Vagina (tissue), 2 donors: ENCODE data around the gene FGF1.

Source experiments
- CTCF ChIP-seq, 3 experiments: fragments of 450-650 bp in 2 of 3; fragments of 200-600 bp in 1 of 3; sonication (generic) in 1 of 3; IDR thresholded peaks; one replicate each; pipeline ENCODE4 v1.5.1; 2017 to 2019; ENCODE audit warnings: antibody characterized with exemption in 3 of 3, mild to moderate bottlenecking in 2 of 3, moderate library complexity in 2 of 3
- POLR2AphosphoS5 ChIP-seq, 2 donors: sonication (generic); formaldehyde crosslinking; IDR thresholded peaks; one replicate each; pipeline ENCODE4 v1.9.0; 2017; ENCODE audit warnings: antibody characterized with exemption in 2 of 2, mild to moderate bottlenecking in 2 of 2, low read depth in 1 of 2; ENCODE audit not compliant: insufficient read depth in 1 of 2

DNA sequence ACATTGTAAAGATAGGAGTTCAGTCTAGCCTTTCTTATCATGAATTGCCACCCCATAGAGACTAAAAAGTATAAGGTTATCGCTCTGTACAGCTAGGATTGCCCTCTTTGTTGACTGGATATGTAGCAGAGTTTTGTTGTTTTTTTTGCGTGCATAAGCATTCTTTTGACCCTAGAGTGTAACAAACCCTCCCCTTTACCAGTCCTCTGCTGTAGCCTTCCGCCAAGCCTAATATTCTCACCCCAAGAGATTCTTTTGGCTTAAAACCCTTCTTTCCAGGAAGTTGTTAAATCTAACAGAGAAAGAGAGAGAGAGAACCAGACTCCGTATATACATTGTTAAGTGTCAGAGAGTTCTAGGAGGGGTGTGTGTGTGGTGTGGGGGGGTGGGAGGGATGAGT lies 113.9 kb downstream of the FGF1 start:
- no peak for TF ChIP-seq CTCF (IDR thresholded peaks at IDR 0.05)
- TF ChIP-seq POLR2AphosphoS5 (IDR thresholded peaks at IDR 0.05; ENCODE audit: insufficient read depth in 1 of 2, low read depth in 1 of 2) = no peak
